Vagina (tissue), 2 donors: ENCODE results near the gene DRICH1.
"Not testable (repeated sequence)": the region's sequence is repeated elsewhere in the genome, so short reads cannot be mapped to it uniquely, and the experiment has no call there.

Experiments used
- POLR2A ChIP-seq, 2 donors: fragments of 450-650 bp; IDR thresholded peaks; one replicate each; pipeline ENCODE4 v1.6.1; 2017; ENCODE audit warnings: antibody characterized with exemption in 2 of 2, mild to moderate bottlenecking in 2 of 2, moderate library complexity in 2 of 2
- TF ChIP-seq, protein P1 (sequence below), 3 experiments: fragments of 450-650 bp in 2 of 3; fragments of 200-600 bp in 1 of 3; sonication (generic) in 1 of 3; IDR thresholded peaks; one replicate each; pipeline ENCODE4 v1.5.1; 2017 to 2019; ENCODE audit warnings: antibody characterized with exemption in 3 of 3, mild to moderate bottlenecking in 2 of 3, moderate library complexity in 2 of 3

DNA sequence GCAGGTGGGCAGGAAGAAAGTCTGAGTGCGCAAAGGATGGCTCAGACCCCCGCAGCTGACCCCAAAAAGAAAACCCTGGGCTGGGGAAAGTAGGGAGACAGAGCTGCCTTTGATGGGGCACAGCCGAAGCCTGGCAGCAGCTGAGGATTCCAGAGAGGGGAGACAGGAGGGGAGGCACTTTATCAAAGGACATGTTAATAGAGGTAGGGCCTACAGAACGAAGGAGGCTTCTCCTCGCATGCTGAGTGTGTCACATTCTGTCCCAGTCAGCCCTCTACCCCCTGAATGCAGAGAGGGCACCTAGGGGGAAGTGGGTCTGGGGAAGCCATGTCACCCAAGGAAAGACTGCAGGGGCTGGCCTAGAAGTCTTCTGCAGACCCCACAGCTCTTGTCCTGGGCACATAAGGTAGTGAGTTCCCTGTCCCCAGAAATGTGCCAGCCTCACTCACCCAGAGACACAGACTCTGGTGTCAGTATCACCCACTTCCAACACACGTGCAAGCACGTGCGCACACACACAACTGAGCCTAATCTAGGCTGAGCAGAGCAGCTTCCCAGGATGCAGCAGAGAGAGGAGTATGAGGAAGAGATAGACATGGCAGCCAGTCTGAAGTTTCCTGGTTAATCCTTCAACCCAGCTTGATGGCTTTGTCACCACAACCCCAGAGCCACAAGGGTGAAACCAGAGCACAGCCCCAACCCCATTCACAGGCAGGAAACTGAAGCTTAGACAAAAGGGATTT lies 40.4 kb upstream of the DRICH1 start:
- TF ChIP-seq, protein P1, sequence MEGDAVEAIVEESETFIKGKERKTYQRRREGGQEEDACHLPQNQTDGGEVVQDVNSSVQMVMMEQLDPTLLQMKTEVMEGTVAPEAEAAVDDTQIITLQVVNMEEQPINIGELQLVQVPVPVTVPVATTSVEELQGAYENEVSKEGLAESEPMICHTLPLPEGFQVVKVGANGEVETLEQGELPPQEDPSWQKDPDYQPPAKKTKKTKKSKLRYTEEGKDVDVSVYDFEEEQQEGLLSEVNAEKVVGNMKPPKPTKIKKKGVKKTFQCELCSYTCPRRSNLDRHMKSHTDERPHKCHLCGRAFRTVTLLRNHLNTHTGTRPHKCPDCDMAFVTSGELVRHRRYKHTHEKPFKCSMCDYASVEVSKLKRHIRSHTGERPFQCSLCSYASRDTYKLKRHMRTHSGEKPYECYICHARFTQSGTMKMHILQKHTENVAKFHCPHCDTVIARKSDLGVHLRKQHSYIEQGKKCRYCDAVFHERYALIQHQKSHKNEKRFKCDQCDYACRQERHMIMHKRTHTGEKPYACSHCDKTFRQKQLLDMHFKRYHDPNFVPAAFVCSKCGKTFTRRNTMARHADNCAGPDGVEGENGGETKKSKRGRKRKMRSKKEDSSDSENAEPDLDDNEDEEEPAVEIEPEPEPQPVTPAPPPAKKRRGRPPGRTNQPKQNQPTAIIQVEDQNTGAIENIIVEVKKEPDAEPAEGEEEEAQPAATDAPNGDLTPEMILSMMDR (IDR thresholded peaks at IDR 0.05): not testable (repeated sequence)
- TF ChIP-seq POLR2A (IDR thresholded peaks at IDR 0.05): not testable (repeated sequence)
